ENCODE measurements around the gene TSC1. TPM values are rescaled to one million over a fixed set of nuclear protein-coding genes. Genes with fewer than 3 reads are reported as not detected.

Gene TSC1
- total and polyA plus RNA-seq, 10 of the 15 experiments (the other 5 are each of a cell fraction or from before 2014, with no cell fraction given), result 4.0 to 48.0 (median 14.9) TPM

DNA sequence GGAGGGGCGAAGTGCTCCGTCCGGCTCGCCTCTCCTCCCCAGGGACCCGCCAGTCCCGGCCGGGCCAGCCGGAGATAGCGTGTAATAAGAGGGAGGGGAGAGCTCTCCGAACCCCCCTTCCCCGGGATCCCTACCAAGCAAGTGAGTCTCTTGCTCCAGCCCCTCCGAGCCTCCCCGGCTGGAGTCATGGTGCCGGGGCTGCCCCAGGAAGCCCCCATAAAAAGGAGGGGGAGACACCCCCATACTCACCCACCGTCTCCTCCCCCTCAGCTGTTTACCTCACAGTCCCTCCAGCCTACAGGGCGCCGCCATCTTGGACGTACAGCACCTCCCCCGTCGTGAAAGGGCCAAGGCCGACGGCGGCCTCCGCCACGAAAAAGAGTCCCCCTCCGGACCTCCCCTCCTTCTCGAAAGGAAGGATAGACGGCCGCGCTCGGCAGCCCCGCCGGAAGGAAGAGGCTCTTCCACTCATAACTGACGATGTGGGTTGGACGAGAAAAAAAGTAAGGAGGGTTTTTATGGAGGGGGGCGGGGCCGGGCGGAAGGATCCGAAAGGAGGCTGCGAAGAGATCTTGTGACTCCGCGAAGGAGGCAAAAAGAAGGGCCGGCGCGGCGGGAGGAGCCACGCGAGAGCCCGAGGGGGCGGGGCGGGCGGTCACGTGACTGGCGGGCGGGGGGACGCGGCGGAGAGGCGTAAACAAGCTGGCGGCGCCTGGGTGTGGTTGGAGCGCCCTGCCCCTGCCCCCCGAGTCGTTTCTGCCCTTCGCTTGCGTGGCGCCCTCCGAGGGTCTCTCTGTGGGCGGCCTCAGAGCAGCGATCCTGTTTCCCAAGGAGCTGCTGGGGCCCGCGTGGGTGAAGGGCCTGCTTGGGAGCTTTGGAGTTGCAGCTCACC is at the start of gene TSC1 (continued):
- TF ChIP-seq, protein P1, sequence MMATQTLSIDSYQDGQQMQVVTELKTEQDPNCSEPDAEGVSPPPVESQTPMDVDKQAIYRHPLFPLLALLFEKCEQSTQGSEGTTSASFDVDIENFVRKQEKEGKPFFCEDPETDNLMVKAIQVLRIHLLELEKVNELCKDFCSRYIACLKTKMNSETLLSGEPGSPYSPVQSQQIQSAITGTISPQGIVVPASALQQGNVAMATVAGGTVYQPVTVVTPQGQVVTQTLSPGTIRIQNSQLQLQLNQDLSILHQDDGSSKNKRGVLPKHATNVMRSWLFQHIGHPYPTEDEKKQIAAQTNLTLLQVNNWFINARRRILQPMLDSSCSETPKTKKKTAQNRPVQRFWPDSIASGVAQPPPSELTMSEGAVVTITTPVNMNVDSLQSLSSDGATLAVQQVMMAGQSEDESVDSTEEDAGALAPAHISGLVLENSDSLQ (IDR thresholded peaks at IDR 0.05), result peak; percentile 69
- no peak for TF ChIP-seq MTA3 (IDR thresholded peaks at IDR 0.05; ENCODE audit: borderline replicate concordance, low read length)
- TF ChIP-seq KDM1A (IDR thresholded peaks at IDR 0.05; ENCODE audit: borderline replicate concordance), result no peak
- TF ChIP-seq TBL1XR1 (IDR thresholded peaks at IDR 0.05; ENCODE audit: low read depth, low read length), result peak; percentile 44; the same call in 1 of the 2 replicates
- TF ChIP-seq, protein P2, sequence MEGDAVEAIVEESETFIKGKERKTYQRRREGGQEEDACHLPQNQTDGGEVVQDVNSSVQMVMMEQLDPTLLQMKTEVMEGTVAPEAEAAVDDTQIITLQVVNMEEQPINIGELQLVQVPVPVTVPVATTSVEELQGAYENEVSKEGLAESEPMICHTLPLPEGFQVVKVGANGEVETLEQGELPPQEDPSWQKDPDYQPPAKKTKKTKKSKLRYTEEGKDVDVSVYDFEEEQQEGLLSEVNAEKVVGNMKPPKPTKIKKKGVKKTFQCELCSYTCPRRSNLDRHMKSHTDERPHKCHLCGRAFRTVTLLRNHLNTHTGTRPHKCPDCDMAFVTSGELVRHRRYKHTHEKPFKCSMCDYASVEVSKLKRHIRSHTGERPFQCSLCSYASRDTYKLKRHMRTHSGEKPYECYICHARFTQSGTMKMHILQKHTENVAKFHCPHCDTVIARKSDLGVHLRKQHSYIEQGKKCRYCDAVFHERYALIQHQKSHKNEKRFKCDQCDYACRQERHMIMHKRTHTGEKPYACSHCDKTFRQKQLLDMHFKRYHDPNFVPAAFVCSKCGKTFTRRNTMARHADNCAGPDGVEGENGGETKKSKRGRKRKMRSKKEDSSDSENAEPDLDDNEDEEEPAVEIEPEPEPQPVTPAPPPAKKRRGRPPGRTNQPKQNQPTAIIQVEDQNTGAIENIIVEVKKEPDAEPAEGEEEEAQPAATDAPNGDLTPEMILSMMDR (IDR thresholded peaks at IDR 0.05 in 2 of 3, conservative IDR thresholded peaks at IDR 0.05 in 1 of 3; ENCODE audit: control insufficient read depth in 2 of 3, extremely low read depth in 1 of 3, insufficient read depth in 1 of 3, low read depth in 3 of 3, low read length in 3 of 3), result no peak
- no peak for TF ChIP-seq NFYA (IDR thresholded peaks at IDR 0.05; ENCODE audit: borderline replicate concordance, low read depth, low read length)
- TF ChIP-seq NR2F1 (conservative IDR thresholded peaks at IDR 0.05), result peak; percentile 30; the same call in 1 of the 2 replicates
- TF ChIP-seq, protein P3, sequence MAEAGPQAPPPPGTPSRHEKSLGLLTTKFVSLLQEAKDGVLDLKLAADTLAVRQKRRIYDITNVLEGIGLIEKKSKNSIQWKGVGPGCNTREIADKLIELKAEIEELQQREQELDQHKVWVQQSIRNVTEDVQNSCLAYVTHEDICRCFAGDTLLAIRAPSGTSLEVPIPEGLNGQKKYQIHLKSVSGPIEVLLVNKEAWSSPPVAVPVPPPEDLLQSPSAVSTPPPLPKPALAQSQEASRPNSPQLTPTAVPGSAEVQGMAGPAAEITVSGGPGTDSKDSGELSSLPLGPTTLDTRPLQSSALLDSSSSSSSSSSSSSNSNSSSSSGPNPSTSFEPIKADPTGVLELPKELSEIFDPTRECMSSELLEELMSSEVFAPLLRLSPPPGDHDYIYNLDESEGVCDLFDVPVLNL (IDR thresholded peaks at IDR 0.05; ENCODE audit: low read depth, low read length), result 0 out of 2 replicates have a peak, but pooled peaks have one; percentile 27
- no peak for TF ChIP-seq MYB (IDR thresholded peaks at IDR 0.05; ENCODE audit: borderline replicate concordance, low read depth, low read length)
- TF ChIP-seq, protein P4, sequence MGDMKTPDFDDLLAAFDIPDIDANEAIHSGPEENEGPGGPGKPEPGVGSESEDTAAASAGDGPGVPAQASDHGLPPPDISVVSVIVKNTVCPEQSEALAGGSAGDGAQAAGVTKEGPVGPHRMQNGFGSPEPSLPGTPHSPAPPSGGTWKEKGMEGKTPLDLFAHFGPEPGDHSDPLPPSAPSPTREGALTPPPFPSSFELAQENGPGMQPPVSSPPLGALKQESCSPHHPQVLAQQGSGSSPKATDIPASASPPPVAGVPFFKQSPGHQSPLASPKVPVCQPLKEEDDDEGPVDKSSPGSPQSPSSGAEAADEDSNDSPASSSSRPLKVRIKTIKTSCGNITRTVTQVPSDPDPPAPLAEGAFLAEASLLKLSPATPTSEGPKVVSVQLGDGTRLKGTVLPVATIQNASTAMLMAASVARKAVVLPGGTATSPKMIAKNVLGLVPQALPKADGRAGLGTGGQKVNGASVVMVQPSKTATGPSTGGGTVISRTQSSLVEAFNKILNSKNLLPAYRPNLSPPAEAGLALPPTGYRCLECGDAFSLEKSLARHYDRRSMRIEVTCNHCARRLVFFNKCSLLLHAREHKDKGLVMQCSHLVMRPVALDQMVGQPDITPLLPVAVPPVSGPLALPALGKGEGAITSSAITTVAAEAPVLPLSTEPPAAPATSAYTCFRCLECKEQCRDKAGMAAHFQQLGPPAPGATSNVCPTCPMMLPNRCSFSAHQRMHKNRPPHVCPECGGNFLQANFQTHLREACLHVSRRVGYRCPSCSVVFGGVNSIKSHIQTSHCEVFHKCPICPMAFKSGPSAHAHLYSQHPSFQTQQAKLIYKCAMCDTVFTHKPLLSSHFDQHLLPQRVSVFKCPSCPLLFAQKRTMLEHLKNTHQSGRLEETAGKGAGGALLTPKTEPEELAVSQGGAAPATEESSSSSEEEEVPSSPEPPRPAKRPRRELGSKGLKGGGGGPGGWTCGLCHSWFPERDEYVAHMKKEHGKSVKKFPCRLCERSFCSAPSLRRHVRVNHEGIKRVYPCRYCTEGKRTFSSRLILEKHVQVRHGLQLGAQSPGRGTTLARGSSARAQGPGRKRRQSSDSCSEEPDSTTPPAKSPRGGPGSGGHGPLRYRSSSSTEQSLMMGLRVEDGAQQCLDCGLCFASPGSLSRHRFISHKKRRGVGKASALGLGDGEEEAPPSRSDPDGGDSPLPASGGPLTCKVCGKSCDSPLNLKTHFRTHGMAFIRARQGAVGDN (IDR thresholded peaks at IDR 0.05), result no peak
- peak; percentile 93 for TF ChIP-seq RAD51 (IDR thresholded peaks at IDR 0.05)
- TF ChIP-seq MEF2A (IDR thresholded peaks at IDR 0.05; ENCODE audit: insufficient read depth, low read depth, low read length), result no peak
- TF ChIP-seq CHD2 (IDR thresholded peaks at IDR 0.05; ENCODE audit: borderline replicate concordance, low read depth, low read length), result peak; percentile 98
- TF ChIP-seq ATF7 (IDR thresholded peaks at IDR 0.05; ENCODE audit: low read depth), result peak; percentile 86
- peak; percentile 69; the same call in 1 of the 2 replicates for TF ChIP-seq LARP7 (IDR thresholded peaks at IDR 0.05)
- TF ChIP-seq PAX8 (IDR thresholded peaks at IDR 0.05), result no peak
- TF ChIP-seq, protein P5, sequence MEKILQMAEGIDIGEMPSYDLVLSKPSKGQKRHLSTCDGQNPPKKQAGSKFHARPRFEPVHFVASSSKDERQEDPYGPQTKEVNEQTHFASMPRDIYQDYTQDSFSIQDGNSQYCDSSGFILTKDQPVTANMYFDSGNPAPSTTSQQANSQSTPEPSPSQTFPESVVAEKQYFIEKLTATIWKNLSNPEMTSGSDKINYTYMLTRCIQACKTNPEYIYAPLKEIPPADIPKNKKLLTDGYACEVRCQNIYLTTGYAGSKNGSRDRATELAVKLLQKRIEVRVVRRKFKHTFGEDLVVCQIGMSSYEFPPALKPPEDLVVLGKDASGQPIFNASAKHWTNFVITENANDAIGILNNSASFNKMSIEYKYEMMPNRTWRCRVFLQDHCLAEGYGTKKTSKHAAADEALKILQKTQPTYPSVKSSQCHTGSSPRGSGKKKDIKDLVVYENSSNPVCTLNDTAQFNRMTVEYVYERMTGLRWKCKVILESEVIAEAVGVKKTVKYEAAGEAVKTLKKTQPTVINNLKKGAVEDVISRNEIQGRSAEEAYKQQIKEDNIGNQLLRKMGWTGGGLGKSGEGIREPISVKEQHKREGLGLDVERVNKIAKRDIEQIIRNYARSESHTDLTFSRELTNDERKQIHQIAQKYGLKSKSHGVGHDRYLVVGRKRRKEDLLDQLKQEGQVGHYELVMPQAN (conservative IDR thresholded peaks at IDR 0.05), result peak; percentile 85
- TF ChIP-seq EGR1 (IDR thresholded peaks at IDR 0.05; ENCODE audit: borderline replicate concordance in 1 of 2, low read depth in 2 of 2, low read length in 2 of 2), result peak; percentile 50 to 55
- peak; percentile 84 for TF ChIP-seq FOXK2 (IDR thresholded peaks at IDR 0.05)
